ENCODE data around the gene RTL10. TPM values are rescaled to one million over a fixed set of nuclear protein-coding genes. Genes with fewer than 3 reads are reported as not detected.
A peak's percentile ranks its signal among the peaks of the same experiment; 100 is the strongest.

Gene RTL10
- 12.3 and 15.9 TPM in 2 replicates for total RNA-seq
- polyA plus RNA-seq: 12.9 and 13.0 TPM in 2 replicates

- Histone ChIP-seq H3K27ac (peak within 1 kb of the TSS; percentile 90), H3K9me3 (ENCODE audit: low read depth) (no peaks in the 10 kb centered on the region), H2AFZ (peak within 1 kb of the TSS; percentile 77), H3K36me3 (replicated peaks; ENCODE audit: insufficient read depth, low read depth) (no peaks in the 10 kb centered on the region), H4K20me1 (ENCODE audit: insufficient read depth, poor library complexity, severe bottlenecking) (peaks cover 10% of the 10 kb centered on the region), H3K27me3 (no peaks in the 10 kb centered on the region), H3K9me2 (replicated peaks; ENCODE audit: insufficient read depth) (no peaks in the 10 kb centered on the region), H3K4me3 (peak within 1 kb of the TSS; percentile 65), H3K4me1 (ENCODE audit: insufficient read depth) (peaks cover 30% of the 10 kb centered on the region), H3K4me2 (peak within 1 kb of the TSS; percentile 98), H3K79me2 (peaks cover 53% of the 10 kb centered on the region)
- WGBS (ENCODE audit: low lambda C conversion rate, missing lambda C conversion rate): 1% methylated on average over 78 of the region's 81 CpGs
- TF ChIP-seq EZH2phosphoT487 (IDR thresholded peaks at IDR 0.05; ENCODE audit: low read depth, severe bottlenecking, unreplicated experiment) (no peak), EZH2 (IDR thresholded peaks at IDR 0.05; ENCODE audit: borderline replicate concordance) (no peak), CTCF (IDR thresholded peaks at IDR 0.05; ENCODE audit: poor library complexity) (no peak)
- DNase-seq (ENCODE audit: low spot score): peak; percentile 100
These were observed at the start of gene RTL10, which contains the start of gene GNB1L for GRCh38 chr22:19854778-19855503. RTL10 (minus strand) TSS chr22:19854874; CDS start chr22:19852261, 2,613 bp downstream. GNB1L (minus strand) TSS chr22:19854874; CDS start chr22:19821355, 33,519 bp downstream.

GRCh38 chr22:19904174-19904856 lies 49.6 kb upstream of the RTL10 start:
- H3K27me3 ChIP-seq: peaks cover 3% of the 10 kb centered on the region
- no peak overlapping the region for H2AFZ ChIP-seq
- no peak overlapping the region for H3K27ac ChIP-seq
- H3K9me3 ChIP-seq (ENCODE audit: low read depth): no peaks in the 10 kb centered on the region
- H3K4me2 ChIP-seq: peak overlapping the region; percentile 21
- WGBS (ENCODE audit: low lambda C conversion rate, missing lambda C conversion rate): 70% methylated on average over 16 of the region's 16 CpGs
- H3K4me1 ChIP-seq (ENCODE audit: insufficient read depth): peaks cover 17% of the 10 kb centered on the region
- TF ChIP-seq CTCF (IDR thresholded peaks at IDR 0.05; ENCODE audit: poor library complexity) (no peak), EZH2phosphoT487 (IDR thresholded peaks at IDR 0.05; ENCODE audit: low read depth, severe bottlenecking, unreplicated experiment) (no peak), EZH2 (IDR thresholded peaks at IDR 0.05; ENCODE audit: borderline replicate concordance) (no peak)
- H3K36me3 ChIP-seq (replicated peaks; ENCODE audit: insufficient read depth, low read depth): no peaks in the 10 kb centered on the region
- DNase-seq (ENCODE audit: low spot score): no peak
- no peaks in the 10 kb centered on the region for H3K79me2 ChIP-seq
- H4K20me1 ChIP-seq (ENCODE audit: insufficient read depth, poor library complexity, severe bottlenecking): no peaks in the 10 kb centered on the region
- H3K9me2 ChIP-seq (replicated peaks; ENCODE audit: insufficient read depth): no peaks in the 10 kb centered on the region
- no peak overlapping the region for H3K4me3 ChIP-seq

GRCh38 chr22:19903513-19903912 lies 48.8 kb upstream of the RTL10 start:
- Histone ChIP-seq H4K20me1 (ENCODE audit: insufficient read depth, poor library complexity, severe bottlenecking) (no peaks in the 10 kb centered on the region), H3K79me2 (no peaks in the 10 kb centered on the region), H3K9me3 (ENCODE audit: low read depth) (no peaks in the 10 kb centered on the region), H3K27me3 (peaks cover 3% of the 10 kb centered on the region), H3K4me3 (no peak overlapping the region), H2AFZ (no peak overlapping the region), H3K9me2 (replicated peaks; ENCODE audit: insufficient read depth) (no peaks in the 10 kb centered on the region), H3K4me1 (ENCODE audit: insufficient read depth) (peaks cover 17% of the 10 kb centered on the region), H3K36me3 (replicated peaks; ENCODE audit: insufficient read depth, low read depth) (no peaks in the 10 kb centered on the region), H3K27ac (no peak overlapping the region), H3K4me2 (no peak overlapping the region)
- no peak for TF ChIP-seq CTCF (IDR thresholded peaks at IDR 0.05; ENCODE audit: poor library complexity)
- TF ChIP-seq EZH2 (IDR thresholded peaks at IDR 0.05; ENCODE audit: borderline replicate concordance): no peak
- no peak for TF ChIP-seq EZH2phosphoT487 (IDR thresholded peaks at IDR 0.05; ENCODE audit: low read depth, severe bottlenecking, unreplicated experiment)
- 73% methylated on average over 12 of the region's 12 CpGs for WGBS (ENCODE audit: low lambda C conversion rate, missing lambda C conversion rate)
- DNase-seq (ENCODE audit: low spot score): no peak
